ENCODE measurements around the gene GNB5. TPM values are rescaled to one million over a fixed set of nuclear protein-coding genes. Genes with fewer than 3 reads are reported as not detected.

The GNB5 gene
- total and polyA plus RNA-seq, 2 of the 13 experiments (the other 11 are each of a cell fraction or from before 2014, with no cell fraction given): 13.7 to 14.4 TPM

DNA sequence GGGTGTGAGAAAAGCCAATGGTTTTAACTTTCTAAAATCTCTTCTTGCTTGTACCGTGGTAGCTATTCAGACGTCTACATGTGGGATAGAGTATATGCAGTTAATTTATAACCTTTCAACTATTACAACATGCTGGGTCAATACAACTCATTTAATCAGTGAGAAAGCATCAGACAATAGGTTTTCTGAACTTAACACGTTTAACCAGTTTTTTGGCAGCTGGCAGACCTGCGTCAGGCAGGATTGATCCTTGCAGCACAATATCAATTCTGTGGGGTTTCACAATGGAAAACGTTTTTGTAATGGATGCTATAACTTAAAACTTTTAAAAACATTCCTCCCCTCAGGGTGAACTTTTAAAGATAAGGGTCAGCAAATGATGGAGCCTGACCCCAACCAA is 6.5 kb downstream of the GNB5 start (continued):
- TF ChIP-seq, protein P1, sequence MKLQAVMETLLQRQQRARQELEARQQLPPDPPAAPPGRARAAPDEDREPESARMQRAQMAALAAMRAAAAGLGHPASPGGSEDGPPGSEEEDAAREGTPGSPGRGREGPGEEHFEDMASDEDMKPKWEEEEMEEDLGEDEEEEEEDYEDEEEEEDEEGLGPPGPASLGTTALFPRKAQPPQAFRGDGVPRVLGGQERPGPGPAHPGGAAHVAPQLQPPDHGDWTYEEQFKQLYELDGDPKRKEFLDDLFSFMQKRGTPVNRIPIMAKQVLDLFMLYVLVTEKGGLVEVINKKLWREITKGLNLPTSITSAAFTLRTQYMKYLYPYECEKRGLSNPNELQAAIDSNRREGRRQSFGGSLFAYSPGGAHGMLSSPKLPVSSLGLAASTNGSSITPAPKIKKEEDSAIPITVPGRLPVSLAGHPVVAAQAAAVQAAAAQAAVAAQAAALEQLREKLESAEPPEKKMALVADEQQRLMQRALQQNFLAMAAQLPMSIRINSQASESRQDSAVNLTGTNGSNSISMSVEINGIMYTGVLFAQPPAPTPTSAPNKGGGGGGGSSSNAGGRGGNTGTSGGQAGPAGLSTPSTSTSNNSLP (IDR thresholded peaks at IDR 0.05; ENCODE audit: low read depth, low read length): peak; percentile 81
- no peak for TF ChIP-seq ZFP62 (CRISPR knock-in tag; IDR thresholded peaks at IDR 0.05)
- TF ChIP-seq NR2F6 (IDR thresholded peaks at IDR 0.05): peak; percentile 26; the same call in 1 of the 2 replicates
- TF ChIP-seq NR2F6 (CRISPR knock-in tag; IDR thresholded peaks at IDR 0.05): no peak
- 0 out of 2 replicates have a peak, but pooled peaks have one; percentile 33 for TF ChIP-seq NR2C2 (CRISPR knock-in tag; IDR thresholded peaks at IDR 0.05; ENCODE audit: borderline replicate concordance)

DNA sequence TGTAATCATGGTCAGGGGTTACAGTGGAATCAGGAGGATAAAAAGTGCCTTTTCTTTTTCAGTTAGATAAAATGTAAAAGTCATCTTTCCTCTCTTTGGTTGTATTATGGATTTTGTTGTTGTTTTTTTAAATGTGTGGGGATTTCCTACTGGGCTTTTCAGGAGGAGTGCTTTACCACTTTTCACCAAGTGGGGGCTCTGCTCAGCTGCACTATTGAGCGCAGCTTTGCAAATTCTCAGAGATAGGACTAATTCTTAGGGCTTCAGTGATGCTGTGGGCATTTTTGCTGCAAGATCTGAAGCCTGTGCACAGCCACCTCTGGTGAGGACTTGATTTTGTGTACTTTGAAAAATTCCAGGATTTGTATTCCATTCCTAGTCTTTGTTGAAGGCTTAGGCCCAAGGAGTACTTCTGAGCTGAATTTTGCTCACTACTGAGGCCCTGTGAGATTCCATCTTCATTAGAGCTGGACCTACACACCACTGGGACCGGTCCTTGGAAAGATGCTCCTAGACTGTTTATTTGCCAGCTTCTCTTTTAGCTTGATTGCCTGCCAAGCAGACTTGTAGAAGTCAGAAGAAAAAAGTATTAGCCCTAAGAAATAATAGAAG is 7.5 kb downstream of the GNB5 start:
- intact Hi-C loops (cut with micrococcal nuclease; ENCODE audit: unreplicated experiment) (loop anchor here (1.0 to 10.0 kb wide), 2 partner anchors 25 to 551 kb away; no protein-coding TSS in a partner anchor), in situ Hi-C loops (cut with HindIII; ENCODE audit: extremely low pct_ligation_motif_present, low pct_unique_long_range_greater_than_20kb) (no loop called here)
- no peaks in the 10 kb centered on the region for H4K20me1 ChIP-seq (ENCODE audit: insufficient read depth, low read length)
- ChIA-PET CTCF (ENCODE audit: low intra/inter-chr PET ratio, low total read pairs) (interaction anchor here (1.5 kb wide), 1 partner anchor 24 kb away, joined by 10 read pairs; no protein-coding TSS in a partner anchor), POLR2A (interaction anchor here (0.6 to 1.4 kb wide), 2 partner anchors 7 to 10 kb away, joined by 3 read pairs; no protein-coding TSS in a partner anchor)
- no peak overlapping the region for H3K9ac ChIP-seq (ENCODE audit: insufficient read depth, low read depth, low read length)
- WGBS (ENCODE audit: low lambda C conversion rate): 58% methylated on average over 2 of the region's 2 CpGs
- no peak overlapping the region for H3K27ac ChIP-seq (ENCODE audit: extremely low read length, insufficient read depth, low read length)
- no peak overlapping the region for H3K4me2 ChIP-seq (ENCODE audit: low read depth, low read length)
- FAIRE-seq (peak; percentile 39), ATAC-seq (no peak), DNase-seq (ENCODE audit: low spot score) (no peak)
- no peak overlapping the region for H3K4me3 ChIP-seq (replicated peaks in 1 of 3; ENCODE audit: insufficient read depth in 1 of 3, low read depth in 2 of 3, low read length in 3 of 3)
- TF ChIP-seq, protein P2, sequence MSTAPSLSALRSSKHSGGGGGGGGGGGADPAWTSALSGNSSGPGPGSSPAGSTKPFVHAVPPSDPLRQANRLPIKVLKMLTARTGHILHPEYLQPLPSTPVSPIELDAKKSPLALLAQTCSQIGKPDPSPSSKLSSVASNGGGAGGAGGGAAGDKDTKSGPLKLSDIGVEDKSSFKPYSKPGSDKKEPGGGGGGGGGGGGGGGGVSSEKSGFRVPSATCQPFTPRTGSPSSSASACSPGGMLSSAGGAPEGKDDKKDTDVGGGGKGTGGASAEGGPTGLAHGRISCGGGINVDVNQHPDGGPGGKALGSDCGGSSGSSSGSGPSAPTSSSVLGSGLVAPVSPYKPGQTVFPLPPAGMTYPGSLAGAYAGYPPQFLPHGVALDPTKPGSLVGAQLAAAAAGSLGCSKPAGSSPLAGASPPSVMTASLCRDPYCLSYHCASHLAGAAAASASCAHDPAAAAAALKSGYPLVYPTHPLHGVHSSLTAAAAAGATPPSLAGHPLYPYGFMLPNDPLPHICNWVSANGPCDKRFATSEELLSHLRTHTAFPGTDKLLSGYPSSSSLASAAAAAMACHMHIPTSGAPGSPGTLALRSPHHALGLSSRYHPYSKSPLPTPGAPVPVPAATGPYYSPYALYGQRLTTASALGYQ (CRISPR knock-in tag; IDR thresholded peaks at IDR 0.05): no peak
- TF ChIP-seq SMC3 (IDR thresholded peaks at IDR 0.05; ENCODE audit: low read length): peak; percentile 44; the same call in 1 of the 2 replicates
- TF ChIP-seq ZNF850 (CRISPR knock-in tag; conservative IDR thresholded peaks at IDR 0.05): no peak
- TF ChIP-seq THAP11 (CRISPR knock-in tag; IDR thresholded peaks at IDR 0.05): no peak
- no peak for TF ChIP-seq ZNF766 (CRISPR knock-in tag; IDR thresholded peaks at IDR 0.05; ENCODE audit: borderline replicate concordance)
- TF ChIP-seq, protein P3, sequence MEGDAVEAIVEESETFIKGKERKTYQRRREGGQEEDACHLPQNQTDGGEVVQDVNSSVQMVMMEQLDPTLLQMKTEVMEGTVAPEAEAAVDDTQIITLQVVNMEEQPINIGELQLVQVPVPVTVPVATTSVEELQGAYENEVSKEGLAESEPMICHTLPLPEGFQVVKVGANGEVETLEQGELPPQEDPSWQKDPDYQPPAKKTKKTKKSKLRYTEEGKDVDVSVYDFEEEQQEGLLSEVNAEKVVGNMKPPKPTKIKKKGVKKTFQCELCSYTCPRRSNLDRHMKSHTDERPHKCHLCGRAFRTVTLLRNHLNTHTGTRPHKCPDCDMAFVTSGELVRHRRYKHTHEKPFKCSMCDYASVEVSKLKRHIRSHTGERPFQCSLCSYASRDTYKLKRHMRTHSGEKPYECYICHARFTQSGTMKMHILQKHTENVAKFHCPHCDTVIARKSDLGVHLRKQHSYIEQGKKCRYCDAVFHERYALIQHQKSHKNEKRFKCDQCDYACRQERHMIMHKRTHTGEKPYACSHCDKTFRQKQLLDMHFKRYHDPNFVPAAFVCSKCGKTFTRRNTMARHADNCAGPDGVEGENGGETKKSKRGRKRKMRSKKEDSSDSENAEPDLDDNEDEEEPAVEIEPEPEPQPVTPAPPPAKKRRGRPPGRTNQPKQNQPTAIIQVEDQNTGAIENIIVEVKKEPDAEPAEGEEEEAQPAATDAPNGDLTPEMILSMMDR (CRISPR knock-in tag; IDR thresholded peaks at IDR 0.05): peak; percentile 59
- peak; percentile 10 for TF ChIP-seq TEAD3 (CRISPR knock-in tag; optimal IDR thresholded peaks at IDR 0.05; ENCODE audit: borderline replicate concordance)
- TF ChIP-seq STAG1 (CRISPR knock-in tag; IDR thresholded peaks at IDR 0.05): peak; percentile 56
- H3K27me3 ChIP-seq (ENCODE audit: control insufficient read depth in 1 of 2, insufficient read depth in 2 of 2, low read length in 2 of 2): 0 out of 5 replicates have a peak, but pooled peaks cover 0 to 4% of the 10 kb centered on the region in 2 experiments
- H3K4me1 ChIP-seq (ENCODE audit: insufficient read depth, low read length): peaks cover 69% of the 10 kb centered on the region
- no peaks in the 10 kb centered on the region for H3K9me3 ChIP-seq (ENCODE audit: low read length)
- no peaks in the 10 kb centered on the region for H3K79me2 ChIP-seq (ENCODE audit: insufficient read depth, low read length)
- no peak overlapping the region for H2AFZ ChIP-seq (ENCODE audit: low read length)
- no TSS peak for BruUV-seq (replicated peaks)
- no peaks in the 10 kb centered on the region for H3K36me3 ChIP-seq (replicated peaks in 1 of 2; ENCODE audit: control insufficient read depth in 1 of 2, insufficient read depth in 2 of 2, low read length in 2 of 2)

Measured in HepG2 (cell line).